Measurements from ENCODE around the gene NAP1L4. TPM values are rescaled to one million over a fixed set of nuclear protein-coding genes. Genes with fewer than 3 reads are reported as not detected.
"Not testable (repeated sequence)": the region's sequence is repeated elsewhere in the genome, so short reads cannot be mapped to it uniquely, and the experiment has no call there.

Gene NAP1L4
- total and polyA plus RNA-seq, 2 donors, result 133 to 157 TPM

DNA sequence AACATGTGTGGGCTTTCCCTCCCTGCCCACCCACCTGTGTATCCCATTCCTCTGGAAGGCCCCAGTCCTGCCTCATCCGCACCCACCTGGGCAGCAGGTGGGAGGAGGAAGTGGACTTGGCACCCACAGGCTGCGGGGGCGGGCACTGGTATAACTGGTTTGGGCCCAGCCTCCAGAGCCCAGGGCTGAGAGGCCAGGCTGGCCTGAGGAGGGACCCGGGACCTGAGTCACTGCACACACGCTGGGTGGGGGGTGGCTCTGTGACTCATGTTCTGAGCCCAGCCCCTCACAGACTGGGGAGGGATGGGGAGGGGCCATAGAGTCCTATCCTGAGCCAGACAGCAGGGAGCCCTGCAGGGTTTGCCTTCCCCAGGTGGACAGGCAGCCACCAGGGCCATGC lies 79.6 kb downstream of the NAP1L4 start:
- Histone ChIP-seq H3K27ac (ENCODE audit: low read depth in 1 of 2, low read length in 1 of 2) (no peak overlapping the region), H3K9me3 (ENCODE audit: control insufficient read depth in 2 of 2, insufficient read depth in 1 of 2, low read length in 1 of 2) (peaks cover 0 to 1% of the 10 kb centered on the region in 2 donors), H3K36me3 (ENCODE audit: control insufficient read depth in 2 of 2, insufficient read depth in 2 of 2, low read length in 1 of 2) (no peaks in the 10 kb centered on the region), H3K4me3 (ENCODE audit: low read length in 2 of 2) (no peak overlapping the region), H3K4me1 (ENCODE audit: control insufficient read depth in 2 of 2, insufficient read depth in 2 of 2, low read length in 2 of 2) (peaks cover 8 to 21% of the 10 kb centered on the region in 2 donors), H3K27me3 (ENCODE audit: control insufficient read depth in 2 of 2, insufficient read depth in 1 of 2, low read length in 1 of 2) (peaks cover 0 to 56% of the 10 kb centered on the region in 2 donors)
- WGBS, result 91% methylated on average over 5 of the region's 5 CpGs
- DNase-seq (ENCODE audit: low read depth in 6 of 9, low spot score in 9 of 9), result no peak

DNA sequence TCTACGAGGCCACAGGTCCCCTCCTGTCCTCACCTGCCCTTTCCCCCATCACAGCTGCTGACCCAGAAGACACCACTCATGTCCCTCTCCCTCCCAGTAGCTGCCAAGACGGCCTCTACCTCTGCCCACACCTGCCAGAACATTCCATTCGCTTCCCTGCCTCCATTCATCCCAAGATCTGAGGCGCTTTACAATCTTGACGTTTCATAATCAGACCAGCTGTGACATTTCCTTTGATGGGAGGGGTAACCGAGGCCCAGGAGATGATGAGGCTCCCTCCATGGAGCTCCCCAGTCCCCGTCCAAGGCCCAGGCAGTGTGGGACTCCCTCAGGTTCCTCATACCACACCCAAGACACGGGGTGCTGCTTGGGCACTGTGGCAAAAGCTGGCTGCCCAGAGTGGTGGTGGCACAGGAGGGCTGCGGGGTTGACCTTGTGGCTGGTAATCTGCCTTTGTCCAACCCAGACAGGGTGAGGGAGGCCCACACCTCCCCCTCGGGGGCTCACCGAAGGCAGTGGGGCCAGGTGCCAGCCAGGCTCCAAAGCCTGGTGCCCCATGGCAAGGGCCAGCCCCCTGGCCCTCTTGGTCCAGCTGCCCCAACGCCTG lies 80.2 kb downstream of the NAP1L4 start:
- peaks cover 8 to 21% of the 10 kb centered on the region in 2 donors for H3K4me1 ChIP-seq (ENCODE audit: control insufficient read depth in 2 of 2, insufficient read depth in 2 of 2, low read length in 2 of 2)

DNA sequence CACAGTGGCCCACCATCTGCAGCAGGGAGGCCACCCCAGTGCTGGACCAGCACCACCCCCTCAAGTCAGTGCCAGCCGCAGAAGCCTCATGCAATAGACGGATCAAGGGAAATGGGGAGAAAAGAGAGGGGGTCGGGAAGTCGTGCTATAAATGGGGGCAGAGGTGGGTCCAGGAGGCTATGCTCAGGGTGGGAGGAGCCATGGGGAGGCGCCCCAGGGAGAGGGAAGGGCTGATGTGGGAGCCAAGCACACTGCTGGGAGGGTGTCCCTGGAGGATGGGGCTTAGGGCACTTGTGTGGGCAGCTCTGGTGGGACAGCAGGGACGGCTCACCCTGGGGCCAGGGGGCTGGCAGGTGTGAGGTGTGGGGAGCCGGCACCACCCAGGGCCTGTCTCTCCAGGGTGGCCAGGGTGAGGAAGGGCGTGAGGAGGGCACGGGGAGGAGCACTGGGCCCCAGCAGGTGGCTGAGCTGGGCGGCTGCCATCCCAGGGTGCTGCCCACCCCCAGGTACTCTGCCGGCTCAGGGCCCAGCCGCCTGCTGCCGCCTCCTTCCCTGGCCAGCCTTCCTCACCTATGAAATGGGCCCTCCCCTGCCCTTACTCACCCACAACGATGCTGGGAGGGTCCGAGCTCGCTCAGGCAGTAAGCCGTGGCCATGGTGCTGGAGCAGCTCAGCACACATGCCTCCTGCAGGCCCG lies 80.9 kb downstream of the NAP1L4 start:
- H3K4me1 ChIP-seq (ENCODE audit: control insufficient read depth in 2 of 2, insufficient read depth in 2 of 2, low read length in 2 of 2), result peaks cover 8 to 21% of the 10 kb centered on the region in 2 donors
- H3K36me3 ChIP-seq (ENCODE audit: control insufficient read depth in 2 of 2, insufficient read depth in 2 of 2, low read length in 1 of 2), result no peaks in the 10 kb centered on the region
- DNase-seq (ENCODE audit: low read depth in 6 of 9, low spot score in 9 of 9), result no peak
- H3K27me3 ChIP-seq (ENCODE audit: control insufficient read depth in 2 of 2, insufficient read depth in 1 of 2, low read length in 1 of 2), result peaks cover 0 to 61% of the 10 kb centered on the region in 2 donors
- no peak overlapping the region for H3K27ac ChIP-seq (ENCODE audit: low read depth in 1 of 2, low read length in 1 of 2)
- H3K4me3 ChIP-seq (ENCODE audit: low read length in 2 of 2), result no peak overlapping the region
- WGBS, result 96% methylated on average over 18 of the region's 18 CpGs
- peaks cover 0 to 7% of the 10 kb centered on the region in 2 donors for H3K9me3 ChIP-seq (ENCODE audit: control insufficient read depth in 2 of 2, insufficient read depth in 1 of 2, low read length in 1 of 2)

More for the DNA sequence above, 80.2 kb downstream of the NAP1L4 start:
- Histone ChIP-seq H3K27me3 (ENCODE audit: control insufficient read depth in 2 of 2, insufficient read depth in 1 of 2, low read length in 1 of 2) (peaks cover 0 to 61% of the 10 kb centered on the region in 2 donors), H3K36me3 (ENCODE audit: control insufficient read depth in 2 of 2, insufficient read depth in 2 of 2, low read length in 1 of 2) (no peaks in the 10 kb centered on the region), H3K9me3 (ENCODE audit: control insufficient read depth in 2 of 2, insufficient read depth in 1 of 2, low read length in 1 of 2) (peaks cover 0 to 7% of the 10 kb centered on the region in 2 donors), H3K27ac (ENCODE audit: low read depth in 1 of 2, low read length in 1 of 2) (no peak overlapping the region), H3K4me3 (ENCODE audit: low read length in 2 of 2) (no peak overlapping the region)
- DNase-seq (ENCODE audit: low read depth in 6 of 9, low spot score in 9 of 9), result no peak
- 94% methylated on average over 12 of the region's 12 CpGs for WGBS

GRCh38 chr11:2910401-2910955 lies 81.7 kb downstream of the NAP1L4 start:
- Histone ChIP-seq H3K27ac (ENCODE audit: low read depth in 1 of 2, low read length in 1 of 2) (no peak overlapping the region), H3K4me1 (ENCODE audit: control insufficient read depth in 2 of 2, insufficient read depth in 2 of 2, low read length in 2 of 2) (peaks cover 8 to 21% of the 10 kb centered on the region in 2 donors), H3K36me3 (ENCODE audit: control insufficient read depth in 2 of 2, insufficient read depth in 2 of 2, low read length in 1 of 2) (no peaks in the 10 kb centered on the region), H3K9me3 (ENCODE audit: control insufficient read depth in 2 of 2, insufficient read depth in 1 of 2, low read length in 1 of 2) (peaks cover 0 to 7% of the 10 kb centered on the region in 2 donors), H3K4me3 (ENCODE audit: low read length in 2 of 2) (no peak overlapping the region), H3K27me3 (ENCODE audit: control insufficient read depth in 2 of 2, insufficient read depth in 1 of 2, low read length in 1 of 2) (peaks cover 0 to 61% of the 10 kb centered on the region in 2 donors)
- WGBS, result 83% methylated on average over 13 of the region's 13 CpGs
- DNase-seq (ENCODE audit: low read depth in 6 of 9, low spot score in 9 of 9), result no peak

GRCh38 chr11:2909133-2909902 lies 82.8 kb downstream of the NAP1L4 start:
- no peak overlapping the region for H3K27ac ChIP-seq (ENCODE audit: low read depth in 1 of 2, low read length in 1 of 2)
- WGBS, result 68% methylated on average over 78 of the region's 78 CpGs
- peaks cover 8 to 19% of the 10 kb centered on the region in 2 donors for H3K4me1 ChIP-seq (ENCODE audit: control insufficient read depth in 2 of 2, insufficient read depth in 2 of 2, low read length in 2 of 2)
- DNase-seq (ENCODE audit: low read depth in 6 of 9, low spot score in 9 of 9), result no peak
- peaks cover 0 to 58% of the 10 kb centered on the region in 2 donors for H3K27me3 ChIP-seq (ENCODE audit: control insufficient read depth in 2 of 2, insufficient read depth in 1 of 2, low read length in 1 of 2)
- peaks cover 0 to 11% of the 10 kb centered on the region in 2 donors for H3K9me3 ChIP-seq (ENCODE audit: control insufficient read depth in 2 of 2, insufficient read depth in 1 of 2, low read length in 1 of 2)
- H3K36me3 ChIP-seq (ENCODE audit: control insufficient read depth in 2 of 2, insufficient read depth in 2 of 2, low read length in 1 of 2), result no peaks in the 10 kb centered on the region
- H3K4me3 ChIP-seq (ENCODE audit: low read length in 2 of 2), result no peak overlapping the region

- Histone ChIP-seq H3K27ac (ENCODE audit: low read depth in 1 of 2, low read length in 1 of 2) (no peak overlapping the region), H3K4me1 (ENCODE audit: control insufficient read depth in 2 of 2, insufficient read depth in 2 of 2, low read length in 2 of 2) (peaks cover 0 to 8% of the 10 kb centered on the region in 2 donors), H3K27me3 (ENCODE audit: control insufficient read depth in 2 of 2, insufficient read depth in 1 of 2, low read length in 1 of 2) (peaks cover 0 to 50% of the 10 kb centered on the region in 2 donors), H3K36me3 (ENCODE audit: control insufficient read depth in 2 of 2, insufficient read depth in 2 of 2, low read length in 1 of 2) (no peaks in the 10 kb centered on the region), H3K9me3 (ENCODE audit: control insufficient read depth in 2 of 2, insufficient read depth in 1 of 2, low read length in 1 of 2) (peaks cover 0 to 11% of the 10 kb centered on the region in 2 donors), H3K4me3 (ENCODE audit: low read length in 2 of 2) (no peak overlapping the region)
- WGBS, result 97% methylated on average over 14 of the region's 14 CpGs
- DNase-seq (ENCODE audit: low read depth in 6 of 9, low spot score in 9 of 9), result no peak
These were observed 84.0 kb downstream of the NAP1L4 start for GRCh38 chr11:2908130-2908529.

DNA sequence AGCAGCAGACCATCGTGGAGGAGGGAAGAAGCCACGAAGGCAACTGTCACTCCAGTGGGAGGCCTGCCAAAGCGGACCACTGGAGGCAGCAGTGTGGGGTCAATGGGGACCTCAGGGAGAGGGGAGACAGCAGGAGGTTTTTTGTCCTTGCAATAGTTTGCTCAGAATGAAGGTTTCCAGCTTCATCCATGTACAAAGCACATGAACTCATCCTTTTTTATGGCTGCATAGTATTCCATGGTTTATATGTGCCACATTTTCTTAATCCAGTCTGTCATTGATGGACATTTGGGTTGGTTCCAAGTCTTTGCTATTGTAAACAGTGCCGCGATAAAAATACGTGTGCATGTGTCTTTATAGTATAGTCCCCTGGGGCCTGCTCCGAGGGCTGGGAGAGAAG lies 86.8 kb downstream of the NAP1L4 start:
- Histone ChIP-seq H3K9me3 (ENCODE audit: control insufficient read depth in 2 of 2, insufficient read depth in 1 of 2, low read length in 1 of 2) (peaks cover 0 to 11% of the 10 kb centered on the region in 2 donors), H3K4me1 (ENCODE audit: control insufficient read depth in 2 of 2, insufficient read depth in 2 of 2, low read length in 2 of 2) (peaks cover 6 to 16% of the 10 kb centered on the region in 2 donors), H3K27me3 (ENCODE audit: control insufficient read depth in 2 of 2, insufficient read depth in 1 of 2, low read length in 1 of 2) (peaks cover 0 to 37% of the 10 kb centered on the region in 2 donors)
- H3K36me3 ChIP-seq (ENCODE audit: control insufficient read depth in 2 of 2, insufficient read depth in 2 of 2, low read length in 1 of 2); H3K27ac ChIP-seq (ENCODE audit: low read depth in 1 of 2, low read length in 1 of 2); H3K4me3 ChIP-seq (ENCODE audit: low read length in 2 of 2); DNase-seq (ENCODE audit: low read depth in 6 of 9, low spot score in 9 of 9): not testable (repeated sequence)
- WGBS, result 90% methylated on average over 7 of the region's 7 CpGs

GRCh38 chr11:2904153-2905052 lies 87.7 kb downstream of the NAP1L4 start:
- peaks cover 6 to 16% of the 10 kb centered on the region in 2 donors for H3K4me1 ChIP-seq (ENCODE audit: control insufficient read depth in 2 of 2, insufficient read depth in 2 of 2, low read length in 2 of 2)
- no peak overlapping the region for H3K27ac ChIP-seq (ENCODE audit: low read depth in 1 of 2, low read length in 1 of 2)
- peaks cover 0 to 11% of the 10 kb centered on the region in 2 donors for H3K9me3 ChIP-seq (ENCODE audit: control insufficient read depth in 2 of 2, insufficient read depth in 1 of 2, low read length in 1 of 2)
- no peak overlapping the region for H3K4me3 ChIP-seq (ENCODE audit: low read length in 2 of 2)
- 90% methylated on average over 21 of the region's 21 CpGs for WGBS
- DNase-seq (ENCODE audit: low read depth in 6 of 9, low spot score in 9 of 9), result no peak
- no peaks in the 10 kb centered on the region for H3K36me3 ChIP-seq (ENCODE audit: control insufficient read depth in 2 of 2, insufficient read depth in 2 of 2, low read length in 1 of 2)
- peaks cover 0 to 28% of the 10 kb centered on the region in 2 donors for H3K27me3 ChIP-seq (ENCODE audit: control insufficient read depth in 2 of 2, insufficient read depth in 1 of 2, low read length in 1 of 2)

Measured in thymus (tissue), 11 donors.